Stimulated activated naive CD8-positive, alpha-beta T cell treated with anti-CD3 and anti-CD28 coated beads, Interleukin-15, amount 100 ng/mL, for 72 hours (primary cell): ENCODE data around the gene MED27.
A peak's percentile ranks its signal among the peaks of the same experiment; 100 is the strongest.

Experiments
- ATAC-seq: fragments of 150-1000 bp; cut with Tn5 transposase; 2 replicates; pipeline ENCODE4 v1.10.0; 2021; ENCODE audit warnings: mild to moderate bottlenecking, moderate library complexity
- DNase-seq, 2 donors: peaks; one replicate each; pipeline ENCODE4 v3.0.0; 2021 to 2022
- H3K27ac Mint-ChIP-seq, 2 donors: one replicate each; pipeline ENCODE4 v1.8.0; 2022; ENCODE audit warnings: mild to moderate bottlenecking in 2 of 2, mixed read lengths in 2 of 2, moderate library complexity in 2 of 2
- H3K27me3 Mint-ChIP-seq: one replicate; pipeline ENCODE4 v1.8.0; 2022; ENCODE audit warnings: mixed read lengths
- H3K4me1 Mint-ChIP-seq: one replicate; pipeline ENCODE4 v1.8.0; 2022; ENCODE audit warnings: mild to moderate bottlenecking, mixed read lengths
- H3K4me3 Mint-ChIP-seq, 2 donors: one replicate each; pipeline ENCODE4 v1.8.0; 2022; ENCODE audit warnings: mild to moderate bottlenecking in 2 of 2, mixed read lengths in 2 of 2, moderate library complexity in 1 of 2
- H3K9me3 Mint-ChIP-seq, 2 donors: one replicate each; pipeline ENCODE4 v1.8.0; 2022; ENCODE audit warnings: mixed read lengths in 2 of 2

Gene MED27

DNA sequence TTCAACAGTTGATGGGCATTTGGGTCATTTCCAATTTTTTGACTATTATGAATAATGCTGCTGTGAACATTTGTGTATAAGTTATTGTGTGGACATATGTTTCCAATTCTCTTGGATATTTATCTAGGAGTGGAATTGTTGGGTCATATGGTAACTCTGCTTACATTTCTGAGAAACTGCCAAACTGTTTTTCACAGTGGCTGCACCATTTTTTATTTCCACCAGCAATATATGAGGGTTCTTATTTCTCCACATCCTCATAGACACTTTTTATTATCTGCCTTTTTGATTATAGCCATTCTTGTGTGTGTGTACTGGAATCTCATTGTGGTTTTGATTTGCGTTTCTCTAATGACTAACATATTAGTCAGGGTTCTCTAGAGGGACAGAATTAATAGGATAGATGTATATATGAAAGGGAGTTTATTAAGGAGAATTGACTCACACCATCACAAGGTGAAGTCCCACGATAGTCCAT lies 14.7 kb upstream of the MED27 start:
- H3K9me3 Mint-ChIP-seq, result no peaks in the 10 kb centered on the region
- ATAC-seq, result no peak
- H3K4me3 Mint-ChIP-seq, result no peak overlapping the region
- H3K27ac Mint-ChIP-seq, result no peak overlapping the region
- DNase-seq, result no peak
- H3K4me1 Mint-ChIP-seq, result no peaks in the 10 kb centered on the region
- peaks cover 45% of the 10 kb centered on the region for H3K27me3 Mint-ChIP-seq

GRCh38 chr9:132090771-132091170 lies 11.1 kb upstream of the MED27 start:
- no peaks in the 10 kb centered on the region for H3K4me1 Mint-ChIP-seq
- DNase-seq, result no peak
- ATAC-seq, result no peak
- H3K9me3 Mint-ChIP-seq, result no peaks in the 10 kb centered on the region
- no peak overlapping the region for H3K27ac Mint-ChIP-seq
- no peak overlapping the region for H3K4me3 Mint-ChIP-seq
- peaks cover 20% of the 10 kb centered on the region for H3K27me3 Mint-ChIP-seq

GRCh38 chr9:132087438-132088030 lies 7.9 kb upstream of the MED27 start:
- Mint-ChIP-seq H3K9me3 (no peaks in the 10 kb centered on the region), H3K4me3 (no peak overlapping the region), H3K27me3 (peaks cover 22% of the 10 kb centered on the region), H3K27ac (no peak overlapping the region), H3K4me1 (no peaks in the 10 kb centered on the region)
- ATAC-seq, result no peak
- no peak for DNase-seq

DNA sequence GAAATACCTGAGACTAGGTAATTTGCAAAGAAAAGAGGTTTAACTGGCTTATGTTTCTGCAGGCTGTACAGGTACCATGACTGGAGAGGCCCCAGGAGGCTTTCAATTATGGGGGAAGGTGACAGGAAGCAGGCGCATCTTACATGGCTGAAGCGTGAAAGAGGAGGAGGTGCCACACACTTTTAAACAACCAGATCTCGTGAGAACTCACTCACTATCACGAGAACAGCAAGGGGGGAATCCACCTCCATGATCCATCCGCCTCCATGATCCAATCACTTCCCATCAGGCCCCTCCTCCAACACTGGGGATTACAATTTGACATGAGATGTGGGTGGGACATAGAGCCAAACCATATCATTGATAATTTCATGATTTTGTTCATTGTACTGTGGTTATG lies 2.5 kb upstream of the MED27 start:
- Mint-ChIP-seq H3K9me3 (no peaks in the 10 kb centered on the region), H3K4me1 (peaks cover 25% of the 10 kb centered on the region), H3K27ac (no peak overlapping the region), H3K27me3 (peaks cover 18% of the 10 kb centered on the region), H3K4me3 (no peak overlapping the region)
- ATAC-seq (no peak), DNase-seq (no peak)

DNA sequence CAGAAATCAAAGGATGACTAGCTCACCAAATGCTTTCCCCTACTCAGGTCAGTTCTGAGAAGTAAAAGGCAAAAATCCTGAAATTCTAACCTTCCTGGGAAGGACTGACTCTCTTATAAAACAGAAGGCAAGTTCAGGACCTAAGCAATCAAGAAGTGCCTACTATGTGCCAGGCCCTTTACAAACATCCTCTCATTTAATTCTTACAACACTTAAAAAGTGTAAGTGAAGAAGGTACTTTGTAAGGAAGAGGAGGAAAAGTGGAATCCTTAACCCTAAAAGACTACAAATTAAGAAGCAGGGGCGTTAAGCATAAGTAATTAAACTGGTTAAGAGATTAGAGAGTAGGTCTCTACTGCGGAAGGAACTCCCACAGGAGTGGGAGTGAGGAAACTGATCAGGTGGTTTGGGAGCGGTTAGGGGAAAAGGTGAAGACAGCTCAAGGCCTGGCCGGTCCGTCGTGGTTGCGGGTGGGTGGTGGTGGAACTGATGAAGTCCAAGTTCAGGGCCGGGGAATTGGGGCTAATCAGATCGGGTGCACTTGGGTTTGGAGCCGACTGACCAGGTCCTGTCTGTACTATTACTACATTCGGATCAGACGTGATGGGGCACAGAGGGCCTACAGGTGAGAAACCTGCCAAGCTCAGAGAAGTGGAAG lies 839 bp downstream of the MED27 start:
- Mint-ChIP-seq H3K9me3 (no peaks in the 10 kb centered on the region), H3K4me1 (peaks cover 46% of the 10 kb centered on the region), H3K4me3 (peak overlapping the region; percentile 91 to 93), H3K27me3 (no peaks in the 10 kb centered on the region), H3K27ac (peak overlapping the region; percentile 91 to 93)
- DNase-seq (no peak), ATAC-seq (peak; percentile 23)

DNA sequence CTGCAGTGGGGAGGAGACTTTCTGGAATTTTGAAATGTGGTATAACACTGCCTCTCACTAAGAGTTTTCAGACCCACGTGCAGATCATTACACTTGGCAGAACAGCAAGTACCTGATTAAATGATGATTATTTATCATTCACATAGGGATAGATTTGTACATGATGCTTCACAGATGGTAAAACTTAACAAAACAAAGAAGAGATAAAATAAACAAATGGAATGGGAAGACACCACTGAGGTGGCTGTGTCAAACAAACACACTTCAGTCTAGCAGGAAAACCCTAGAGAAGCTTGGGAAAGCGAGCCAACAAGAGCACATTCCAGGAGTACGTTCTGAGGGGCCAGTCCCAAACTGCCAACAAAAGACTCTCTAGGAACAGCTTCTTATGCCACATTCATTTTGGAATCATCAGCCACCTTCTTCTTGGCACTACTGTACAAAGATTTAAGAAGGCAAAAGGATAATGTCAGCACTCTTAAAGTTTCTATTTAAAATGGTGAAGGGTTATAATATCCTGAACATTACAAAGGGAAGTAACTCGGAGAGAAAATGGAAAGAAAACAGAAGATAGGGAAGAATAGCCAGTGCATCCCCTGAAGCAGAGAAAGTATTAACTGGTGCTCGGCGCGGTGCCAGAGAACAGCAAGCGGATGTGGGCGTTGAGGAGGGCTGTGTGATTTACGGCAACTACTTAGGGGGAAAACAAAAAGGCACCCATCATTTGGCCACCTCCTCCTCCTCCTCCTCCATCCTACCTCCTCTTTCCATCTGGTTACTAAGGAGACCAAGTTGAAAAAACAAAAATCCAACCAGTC lies 1.6 kb downstream of the MED27 start:
- H3K4me3 Mint-ChIP-seq, result peak overlapping the region; percentile 91 to 93
- H3K27ac Mint-ChIP-seq, result peak overlapping the region in 1 of 2 donors; percentile 93
- H3K27me3 Mint-ChIP-seq, result no peaks in the 10 kb centered on the region
- H3K4me1 Mint-ChIP-seq, result peaks cover 53% of the 10 kb centered on the region
- H3K9me3 Mint-ChIP-seq, result no peaks in the 10 kb centered on the region
- DNase-seq (peak; percentile 7 to 31), ATAC-seq (peak; percentile 32)

DNA sequence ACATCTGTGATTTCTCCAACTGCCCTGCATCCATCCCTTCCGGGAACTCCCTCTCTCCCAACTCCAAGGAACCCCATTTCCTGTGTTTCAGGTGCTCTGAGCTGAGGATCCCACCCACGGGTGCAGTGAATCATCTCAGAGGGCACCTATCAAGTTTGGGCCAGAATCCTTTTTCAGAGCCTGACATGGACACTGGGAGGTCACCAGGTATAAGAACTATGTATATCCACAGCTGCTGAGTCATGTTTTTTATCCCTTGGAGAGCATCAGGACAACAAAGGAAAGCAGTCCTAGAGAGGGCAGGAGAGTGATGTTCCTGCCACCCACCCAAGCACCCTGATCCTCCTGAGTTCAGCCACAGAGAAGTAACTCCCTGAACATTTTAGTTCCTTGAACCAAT lies 3.8 kb downstream of the MED27 start:
- H3K9me3 Mint-ChIP-seq, result no peaks in the 10 kb centered on the region
- no peak for ATAC-seq
- no peaks in the 10 kb centered on the region for H3K27me3 Mint-ChIP-seq
- DNase-seq, result no peak
- no peak overlapping the region for H3K27ac Mint-ChIP-seq
- H3K4me1 Mint-ChIP-seq, result peaks cover 64% of the 10 kb centered on the region
- peak overlapping the region in 1 of 2 donors; percentile 3 for H3K4me3 Mint-ChIP-seq

DNA sequence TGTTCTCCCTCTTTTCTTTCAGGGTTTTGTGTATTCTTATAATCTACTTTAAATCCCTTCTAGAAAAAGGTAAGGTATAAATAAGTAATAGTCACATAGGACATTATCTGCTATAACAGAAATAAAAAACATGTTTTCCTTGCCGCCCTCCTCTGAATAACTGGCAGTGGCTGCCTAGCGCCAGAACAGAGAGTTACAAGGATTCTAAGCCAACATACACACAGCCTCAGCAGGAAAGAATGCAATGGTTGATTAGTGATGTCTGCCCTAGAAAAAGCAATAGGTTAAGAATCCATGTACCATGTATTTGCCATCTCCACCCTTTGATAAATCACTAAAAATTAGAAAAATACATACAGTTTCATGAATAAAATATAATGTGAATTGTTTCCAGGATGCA lies 4.9 kb downstream of the MED27 start:
- no peak for DNase-seq
- Mint-ChIP-seq H3K4me1 (peaks cover 60% of the 10 kb centered on the region), H3K4me3 (no peak overlapping the region), H3K9me3 (no peaks in the 10 kb centered on the region), H3K27me3 (no peaks in the 10 kb centered on the region), H3K27ac (no peak overlapping the region)
- ATAC-seq, result no peak

- H3K4me1 Mint-ChIP-seq, result peaks cover 55% of the 10 kb centered on the region
- H3K27me3 Mint-ChIP-seq, result no peaks in the 10 kb centered on the region
- ATAC-seq (no peak), DNase-seq (no peak)
- H3K9me3 Mint-ChIP-seq, result no peaks in the 10 kb centered on the region
- H3K4me3 Mint-ChIP-seq, result no peak overlapping the region
- H3K27ac Mint-ChIP-seq, result no peak overlapping the region
Observed at GRCh38 chr9:132071847-132072507, 7.7 kb downstream of the MED27 start.

DNA sequence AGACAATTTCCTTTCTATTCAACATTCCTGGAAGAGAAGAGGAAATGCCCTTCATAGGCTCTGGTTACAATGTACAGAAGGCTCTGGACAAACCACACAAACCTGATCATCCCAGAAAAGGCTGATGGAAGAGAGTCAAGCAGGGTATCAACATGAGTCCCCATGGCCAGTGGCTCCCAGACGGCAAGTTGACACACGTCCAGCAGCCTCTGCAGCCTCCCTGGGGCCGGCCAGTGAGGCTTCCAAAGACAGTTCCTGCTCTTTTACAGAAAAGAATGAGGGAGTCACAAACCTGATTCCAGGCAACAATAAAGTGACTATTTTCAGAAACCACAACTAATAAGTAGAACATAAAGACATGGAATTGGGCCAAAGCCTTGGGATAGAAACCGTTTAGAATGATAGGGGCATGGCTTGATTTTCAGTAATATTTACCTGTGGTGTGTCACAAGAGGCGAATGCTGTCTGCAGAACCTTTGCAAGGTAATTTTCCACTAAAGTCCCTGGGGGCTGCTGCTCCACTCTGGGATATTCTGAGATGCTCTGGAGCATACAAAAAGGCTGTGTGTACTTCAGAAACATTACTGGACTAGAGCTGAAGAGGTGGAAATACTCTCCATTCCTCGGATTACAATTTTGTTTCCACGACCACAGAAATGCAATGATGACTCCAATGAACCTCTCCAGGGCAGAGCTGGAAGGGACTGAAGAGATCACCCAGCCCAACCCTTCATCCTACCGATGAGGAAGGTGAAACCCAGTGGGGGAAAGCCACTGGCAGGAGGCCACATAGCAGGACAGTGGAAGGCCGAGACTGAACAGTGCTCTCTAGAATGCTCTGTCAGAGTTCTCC lies 10.4 kb downstream of the MED27 start:
- no peaks in the 10 kb centered on the region for H3K27me3 Mint-ChIP-seq
- ATAC-seq (no peak), DNase-seq (no peak)
- H3K9me3 Mint-ChIP-seq, result no peaks in the 10 kb centered on the region
- H3K4me1 Mint-ChIP-seq, result peaks cover 47% of the 10 kb centered on the region
- H3K27ac Mint-ChIP-seq, result no peak overlapping the region
- H3K4me3 Mint-ChIP-seq, result no peak overlapping the region

DNA sequence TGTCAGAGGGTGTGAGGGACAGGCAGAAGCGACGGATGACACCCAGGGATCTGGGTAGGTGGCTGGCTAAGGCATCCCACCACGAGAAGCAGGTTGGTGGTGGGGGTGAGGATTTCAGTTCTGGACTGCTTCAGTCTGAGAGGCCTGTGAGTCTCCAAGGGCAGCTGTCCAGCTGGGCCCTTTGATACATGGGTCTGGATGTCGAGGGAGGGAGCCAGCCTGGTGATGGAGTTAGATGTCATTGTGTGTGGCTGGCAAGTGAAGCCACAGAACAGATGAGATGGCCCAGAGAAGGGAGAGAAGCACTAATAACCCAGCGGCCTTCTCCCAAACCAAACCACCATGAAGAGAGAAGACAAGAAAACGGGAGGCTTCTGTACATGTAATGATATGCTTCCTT lies 11.1 kb downstream of the MED27 start:
- H3K4me3 Mint-ChIP-seq, result no peak overlapping the region
- H3K27ac Mint-ChIP-seq, result no peak overlapping the region

GRCh38 chr9:132066511-132066910 lies 13.2 kb downstream of the MED27 start:
- Mint-ChIP-seq H3K27me3 (no peaks in the 10 kb centered on the region), H3K27ac (no peak overlapping the region), H3K4me1 (peaks cover 33% of the 10 kb centered on the region), H3K9me3 (no peaks in the 10 kb centered on the region), H3K4me3 (no peak overlapping the region)
- no peak for DNase-seq
- no peak for ATAC-seq

More for the DNA sequence above, 11.1 kb downstream of the MED27 start:
- DNase-seq (no peak), ATAC-seq (no peak)
- no peaks in the 10 kb centered on the region for H3K9me3 Mint-ChIP-seq
- H3K27me3 Mint-ChIP-seq, result no peaks in the 10 kb centered on the region
- H3K4me1 Mint-ChIP-seq, result peaks cover 42% of the 10 kb centered on the region

DNA sequence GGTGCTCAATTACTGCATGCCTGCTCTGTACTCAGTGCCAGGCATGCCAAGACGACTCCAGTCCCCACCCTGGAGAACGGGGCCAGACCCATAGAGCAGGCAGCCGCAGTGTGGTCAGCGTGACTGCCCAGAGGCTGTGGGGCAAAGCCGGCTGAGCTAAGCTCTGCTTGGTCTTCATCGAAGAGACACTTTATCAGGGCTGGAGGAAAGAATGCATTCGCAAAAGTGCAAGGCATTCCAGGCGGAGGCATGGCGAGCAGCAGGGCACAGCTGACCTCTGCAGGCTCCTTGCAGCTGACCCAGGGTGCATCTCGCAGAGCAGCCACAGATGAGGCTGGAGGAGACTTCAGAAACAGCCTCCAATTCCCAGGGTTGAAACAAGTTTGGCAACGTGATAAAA lies 13.6 kb downstream of the MED27 start:
- Mint-ChIP-seq H3K4me1 (peaks cover 29% of the 10 kb centered on the region), H3K4me3 (no peak overlapping the region), H3K27ac (peak overlapping the region in 1 of 2 donors; percentile 50), H3K27me3 (no peaks in the 10 kb centered on the region), H3K9me3 (no peaks in the 10 kb centered on the region)
- ATAC-seq (no peak), DNase-seq (no peak)

GRCh38 chr9:132063281-132063680 lies 16.4 kb downstream of the MED27 start:
- H3K27ac Mint-ChIP-seq, result no peak overlapping the region
- ATAC-seq, result no peak
- H3K4me3 Mint-ChIP-seq, result no peak overlapping the region
- H3K27me3 Mint-ChIP-seq, result no peaks in the 10 kb centered on the region
- peaks cover 12 to 17% of the 10 kb centered on the region in 2 donors for H3K9me3 Mint-ChIP-seq
- no peak for DNase-seq
- H3K4me1 Mint-ChIP-seq, result peaks cover 19% of the 10 kb centered on the region

GRCh38 chr9:132062806-132063205 lies 16.9 kb downstream of the MED27 start:
- Mint-ChIP-seq H3K4me1 (peaks cover 17% of the 10 kb centered on the region), H3K27me3 (no peaks in the 10 kb centered on the region), H3K27ac (peak overlapping the region in 1 of 2 donors; percentile 27), H3K4me3 (no peak overlapping the region), H3K9me3 (peaks cover 13 to 20% of the 10 kb centered on the region in 2 donors)
- DNase-seq, result no peak
- no peak for ATAC-seq
